GM19025 (cell line): Measurements from ENCODE around the gene MDC1.
"Not testable (repeated sequence)": the region's sequence is repeated elsewhere in the genome, so short reads cannot be mapped to it uniquely, and the experiment has no call there.

Source experiments
- ATAC-seq: cut with Tn5 transposase; IDR thresholded peaks from one replicate; pipeline ENCODE4 v1.9.1; 2021; ENCODE audit warnings: mild to moderate bottlenecking, low read depth, moderate library complexity; ENCODE audit not compliant: unreplicated experiment

Gene MDC1

GRCh38 chr6:30717129-30717844, at the start of gene MDC1:
MDC1 (minus strand) TSS chr6:30717281; CDS start chr6:30715175, 2,106 bp downstream.
- ATAC-seq = peak; percentile 68

GRCh38 chr6:30766461-30767157, 49.5 kb upstream of the MDC1 start:
- no peak for ATAC-seq

- not testable (repeated sequence) for ATAC-seq
Observed at GRCh38 chr6:30765495-30765894, 48.4 kb upstream of the MDC1 start.

- ATAC-seq = not testable (repeated sequence)
Observed at GRCh38 chr6:30764490-30765043, 47.5 kb upstream of the MDC1 start.

GRCh38 chr6:30763618-30764489, 46.8 kb upstream of the MDC1 start:
- no peak for ATAC-seq

- no peak for ATAC-seq
Observed at GRCh38 chr6:30763155-30763617, 46.1 kb upstream of the MDC1 start.

- ATAC-seq = no peak
Observed at GRCh38 chr6:30761791-30762429, 44.8 kb upstream of the MDC1 start.

- no peak for ATAC-seq
Observed at GRCh38 chr6:30760549-30760948, 43.5 kb upstream of the MDC1 start.

GRCh38 chr6:30759575-30760239, 42.6 kb upstream of the MDC1 start:
- ATAC-seq = no peak

GRCh38 chr6:30757261-30757904, 40.3 kb upstream of the MDC1 start:
- ATAC-seq = no peak

- not testable (repeated sequence) for ATAC-seq
Observed at GRCh38 chr6:30756405-30757003, 39.4 kb upstream of the MDC1 start.

- ATAC-seq = no peak
Observed at GRCh38 chr6:30754631-30755030, 37.5 kb upstream of the MDC1 start.

- ATAC-seq = no peak
Observed at GRCh38 chr6:30752157-30752927, 35.3 kb upstream of the MDC1 start.

GRCh38 chr6:30750379-30750668, 33.2 kb upstream of the MDC1 start:
- ATAC-seq = no peak

- no peak for ATAC-seq
Observed at GRCh38 chr6:30749554-30750378, 32.7 kb upstream of the MDC1 start.

GRCh38 chr6:30748851-30749540, 31.9 kb upstream of the MDC1 start:
- no peak for ATAC-seq
